ENCODE data around the gene PCIF1. TPM values are rescaled to one million over a fixed set of nuclear protein-coding genes. Genes with fewer than 3 reads are reported as not detected.

Gene PCIF1
- total RNA-seq, 3 donors from 2014 or later = 29.2 to 37.8 (median 35.1) TPM

GRCh38 chr20:45957021-45957941, 22.8 kb downstream of the PCIF1 start:
- no peak for ATAC-seq

GRCh38 chr20:45958593-45958992, 24.1 kb downstream of the PCIF1 start:
- no peaks in the 10 kb centered on the region for H3K4me1 ChIP-seq (ENCODE audit: low read depth)
- ATAC-seq (no peak), DNase-seq (no peak)
- intact Hi-C loops (cut with DNase I, micrococcal nuclease) = no loop called here
- H3K4me3 ChIP-seq = no peak overlapping the region
- peaks cover 22% of the 10 kb centered on the region for H3K36me3 ChIP-seq (ENCODE audit: low read depth)
- TF ChIP-seq CTCF (IDR thresholded peaks at IDR 0.05) = no peak
- H3K9me3 ChIP-seq = no peaks in the 10 kb centered on the region

More at GRCh38 chr20:45957021-45957941, 22.8 kb downstream of the PCIF1 start:
- no peak overlapping the region for H3K4me3 ChIP-seq
- DNase-seq = peak in 1 of 3 donors; percentile 27
- H3K9me3 ChIP-seq = no peaks in the 10 kb centered on the region
- intact Hi-C loops (cut with DNase I, micrococcal nuclease) = no loop called here
- H3K4me1 ChIP-seq (ENCODE audit: low read depth) = no peaks in the 10 kb centered on the region
- peaks cover 23% of the 10 kb centered on the region for H3K36me3 ChIP-seq (ENCODE audit: low read depth)
- no peak for TF ChIP-seq CTCF (IDR thresholded peaks at IDR 0.05)

GRCh38 chr20:45959126-45959525, 24.6 kb downstream of the PCIF1 start:
- Histone ChIP-seq H3K4me3 (no peak overlapping the region), H3K4me1 (ENCODE audit: low read depth) (no peaks in the 10 kb centered on the region), H3K9me3 (no peaks in the 10 kb centered on the region), H3K36me3 (ENCODE audit: low read depth) (peaks cover 22% of the 10 kb centered on the region)
- DNase-seq = no peak
- ATAC-seq = no peak
- intact Hi-C loops (cut with DNase I, micrococcal nuclease) = no loop called here
- TF ChIP-seq CTCF (IDR thresholded peaks at IDR 0.05) = no peak

- Histone ChIP-seq H3K4me1 (ENCODE audit: low read depth) (no peaks in the 10 kb centered on the region), H3K36me3 (ENCODE audit: low read depth) (peaks cover 22% of the 10 kb centered on the region), H3K9me3 (no peaks in the 10 kb centered on the region), H3K4me3 (no peak overlapping the region)
- intact Hi-C loops (cut with DNase I, micrococcal nuclease) = no loop called here
- no peak for TF ChIP-seq CTCF (IDR thresholded peaks at IDR 0.05)
- ATAC-seq (no peak), DNase-seq (no peak)
These were observed 25.6 kb downstream of the PCIF1 start for GRCh38 chr20:45959956-45960630.

GRCh38 chr20:45962031-45962755, 27.7 kb downstream of the PCIF1 start:
- intact Hi-C loops (cut with DNase I, micrococcal nuclease) = no loop called here
- H3K9me3 ChIP-seq = no peaks in the 10 kb centered on the region
- peaks cover 28% of the 10 kb centered on the region for H3K36me3 ChIP-seq (ENCODE audit: low read depth)
- ATAC-seq (no peak), DNase-seq (no peak)
- no peaks in the 10 kb centered on the region for H3K4me1 ChIP-seq (ENCODE audit: low read depth)
- no peak overlapping the region for H3K4me3 ChIP-seq
- no peak for TF ChIP-seq CTCF (IDR thresholded peaks at IDR 0.05)
